NCI-H1417 treated with DMSO at 0.1 percent for 48 hours (cell line): Measurements from ENCODE around the gene ALDOC.

Experiments
- DNase-seq: peaks from one replicate; lab custom pipeline; 2025; lab: John Stamatoyannopoulos, UW

The ALDOC gene

GRCh38 chr17:28532050-28532960, 44.4 kb downstream of the ALDOC start:
- no peak for DNase-seq

DNA sequence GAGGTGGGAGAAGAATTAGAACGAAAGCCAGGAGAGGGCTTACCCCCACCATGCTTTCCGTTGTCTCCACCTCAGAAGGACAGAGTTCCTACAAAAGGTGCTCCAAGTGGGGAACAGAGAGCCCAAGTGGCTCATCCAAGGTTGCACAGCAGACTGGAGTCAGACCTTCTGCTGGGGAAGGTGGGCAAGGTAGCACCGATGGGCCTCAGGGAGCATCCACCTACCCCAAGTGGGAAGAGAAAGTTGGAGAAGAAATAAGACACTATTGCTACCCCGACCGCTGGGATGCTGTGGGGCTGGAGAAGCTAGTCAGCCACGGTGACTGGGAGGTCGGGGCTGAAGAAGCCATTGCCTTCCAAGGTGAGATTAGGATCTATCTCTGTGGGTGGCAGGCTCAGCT, 45.8 kb downstream of the ALDOC start:
- DNase-seq: no peak

DNA sequence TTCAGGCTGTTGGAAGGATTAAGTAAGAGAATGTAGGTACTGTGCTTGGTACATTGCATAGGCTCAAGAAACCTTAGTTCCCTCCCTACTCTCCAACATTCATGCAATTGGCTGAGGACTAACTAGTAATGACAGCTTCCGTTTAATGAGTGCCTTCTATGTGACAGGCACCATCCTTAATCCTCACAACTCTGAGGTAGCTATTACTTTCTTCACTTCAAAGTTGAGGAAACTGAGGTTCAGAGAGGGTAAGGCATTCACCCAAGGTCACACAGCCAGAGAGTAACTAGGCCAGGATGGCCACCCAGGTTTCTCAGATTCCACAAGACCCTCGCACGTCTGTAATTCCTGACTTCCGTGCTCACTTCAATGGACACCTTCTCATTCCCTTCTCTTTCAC, 46.4 kb downstream of the ALDOC start:
- DNase-seq: no peak

DNA sequence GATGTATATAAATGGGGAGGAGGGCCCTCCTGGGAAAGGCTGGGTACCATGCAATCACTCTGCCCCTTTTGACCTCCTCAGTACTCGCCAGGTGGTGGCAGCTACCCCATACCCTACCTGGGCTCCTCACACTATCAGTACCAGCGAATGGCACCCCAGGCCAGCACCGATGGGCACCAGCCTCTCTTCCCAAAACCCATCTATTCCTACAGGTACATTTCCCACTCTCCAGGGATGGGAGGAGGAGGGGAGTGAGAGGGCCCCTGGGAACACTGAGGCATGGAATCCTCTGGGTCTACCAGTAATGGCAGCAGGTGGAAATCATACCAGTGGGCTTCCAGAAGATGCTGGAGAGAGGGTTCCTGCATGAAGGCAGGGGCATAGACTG, 47.7 kb downstream of the ALDOC start:
- DNase-seq: no peak

- no peak for DNase-seq
Observed at GRCh38 chr17:28528327-28529012, 48.2 kb downstream of the ALDOC start.

DNA sequence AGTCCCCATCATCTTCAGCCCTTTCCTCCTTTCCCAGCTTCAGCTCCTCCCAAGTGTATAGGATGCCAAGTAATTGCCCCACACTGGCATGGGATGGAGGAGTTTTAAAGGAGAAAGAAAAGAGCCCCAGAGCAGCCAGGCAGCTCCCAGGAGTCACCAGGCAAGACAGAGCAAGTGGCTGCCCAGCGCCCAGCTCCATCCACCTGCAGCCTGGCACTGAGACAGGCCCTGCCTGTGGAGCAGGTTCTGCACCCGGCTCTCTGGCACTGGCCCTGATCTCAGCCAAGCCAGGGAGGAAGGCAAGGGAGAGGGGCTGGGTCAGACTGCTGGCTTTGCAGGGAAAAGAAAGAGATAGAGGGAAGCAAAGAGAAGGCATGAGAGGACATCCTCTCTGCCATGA, 48.8 kb downstream of the ALDOC start:
- no peak for DNase-seq

GRCh38 chr17:28527181-28527681, 49.5 kb downstream of the ALDOC start:
- no peak for DNase-seq

GRCh38 chr17:28526381-28526780, 50.3 kb downstream of the ALDOC start:
- no peak for DNase-seq

DNA sequence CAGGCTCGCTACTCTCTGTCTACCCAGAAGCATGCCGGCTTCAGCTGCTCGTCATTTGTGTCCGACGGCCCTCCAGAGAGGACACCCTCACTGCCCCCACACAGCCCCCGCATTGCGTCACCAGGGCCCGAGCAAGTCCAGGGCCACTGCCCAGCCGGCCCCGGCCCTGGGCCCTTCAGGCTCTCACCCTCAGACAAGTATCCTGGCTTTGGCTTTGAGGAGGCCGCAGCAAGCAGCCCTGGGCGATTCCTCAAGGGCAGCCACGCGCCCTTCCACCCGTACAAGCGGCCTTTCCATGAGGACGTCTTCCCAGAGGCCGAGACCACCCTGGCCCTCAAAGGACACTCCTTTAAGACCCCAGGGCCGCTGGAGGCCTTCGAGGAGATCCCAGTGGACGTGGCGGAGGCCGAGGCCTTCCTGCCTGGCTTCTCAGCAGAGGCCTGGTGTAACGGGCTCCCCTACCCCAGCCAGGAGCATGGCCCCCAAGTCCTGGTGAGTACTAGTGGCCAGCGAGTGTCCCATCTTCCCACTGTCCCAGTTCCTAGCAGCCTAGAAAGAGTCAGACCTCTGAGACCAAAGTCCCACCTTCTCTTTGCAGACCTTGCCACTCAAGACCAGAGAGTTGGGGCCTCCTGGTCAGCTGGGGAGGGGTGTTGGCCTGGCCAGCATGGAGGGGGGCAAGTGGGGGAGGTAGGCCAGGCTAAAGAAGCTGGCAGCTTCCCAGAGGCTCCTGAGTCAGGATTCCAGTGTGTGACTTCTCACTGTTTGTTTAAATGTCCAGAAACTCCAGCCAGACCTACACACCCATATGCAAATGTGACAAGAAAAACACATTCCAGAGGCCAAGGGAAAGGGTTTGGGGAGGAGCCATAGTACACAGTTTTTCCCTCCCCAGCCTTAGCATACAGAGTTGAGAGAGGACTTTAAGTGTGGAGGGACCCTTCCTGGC, 51.9 kb downstream of the ALDOC start:
- DNase-seq: no peak

- no peak for DNase-seq
Observed at GRCh38 chr17:28523876-28524275, 52.8 kb downstream of the ALDOC start.

GRCh38 chr17:28523186-28523585, 53.5 kb downstream of the ALDOC start:
- DNase-seq: no peak
